Hepatocyte (in vitro differentiated cells): ENCODE measurements around the gene ITFG1.
"Not testable (repeated sequence)": the region's sequence is repeated elsewhere in the genome, so short reads cannot be mapped to it uniquely, and the experiment has no call there.

Experiments
- EZH2 ChIP-seq: fragments of 200-600 bp; sonication (generic); IDR thresholded peaks from 2 replicates; pipeline ENCODE4 v1.6.1; 2016; ENCODE audit warnings: antibody characterized with exemption, mild to moderate bottlenecking, borderline replicate concordance
- EZH2phosphoT487 ChIP-seq: fragments of 200-600 bp; sonication (generic); IDR thresholded peaks from one replicate; pipeline ENCODE4 v1.6.1; 2018; ENCODE audit warnings: antibody characterized with exemption, mild to moderate bottlenecking, low read depth, moderate library complexity; ENCODE audit not compliant: unreplicated experiment, severe bottlenecking
- TF ChIP-seq, protein P1 (sequence below): fragments of 200-600 bp; sonication (generic); IDR thresholded peaks from 2 replicates; pipeline ENCODE4 v1.5.1; 2016; ENCODE audit warnings: antibody characterized with exemption, mild to moderate bottlenecking; ENCODE audit not compliant: poor library complexity

DNA sequence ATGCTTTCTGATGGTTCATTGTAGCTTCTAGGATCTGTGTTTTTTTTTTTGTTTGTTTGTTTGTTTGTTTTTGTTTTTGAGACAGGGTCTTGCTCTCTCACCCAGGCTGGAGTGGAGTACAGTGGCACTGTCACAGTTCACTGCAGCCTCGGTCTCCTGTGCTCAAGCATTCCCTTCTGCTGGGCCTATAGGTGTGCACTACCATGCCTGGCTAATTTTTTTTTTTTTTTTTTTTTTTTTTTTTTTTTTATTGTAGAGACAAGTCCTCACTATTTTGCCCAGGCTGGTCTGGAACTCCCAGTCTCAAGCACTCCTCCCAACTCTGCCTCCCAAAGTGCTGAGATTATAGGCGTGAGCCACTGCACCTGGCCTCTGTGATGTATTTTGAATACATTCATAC lies 12.1 kb upstream of the ITFG1 start:
- TF ChIP-seq, protein P1, sequence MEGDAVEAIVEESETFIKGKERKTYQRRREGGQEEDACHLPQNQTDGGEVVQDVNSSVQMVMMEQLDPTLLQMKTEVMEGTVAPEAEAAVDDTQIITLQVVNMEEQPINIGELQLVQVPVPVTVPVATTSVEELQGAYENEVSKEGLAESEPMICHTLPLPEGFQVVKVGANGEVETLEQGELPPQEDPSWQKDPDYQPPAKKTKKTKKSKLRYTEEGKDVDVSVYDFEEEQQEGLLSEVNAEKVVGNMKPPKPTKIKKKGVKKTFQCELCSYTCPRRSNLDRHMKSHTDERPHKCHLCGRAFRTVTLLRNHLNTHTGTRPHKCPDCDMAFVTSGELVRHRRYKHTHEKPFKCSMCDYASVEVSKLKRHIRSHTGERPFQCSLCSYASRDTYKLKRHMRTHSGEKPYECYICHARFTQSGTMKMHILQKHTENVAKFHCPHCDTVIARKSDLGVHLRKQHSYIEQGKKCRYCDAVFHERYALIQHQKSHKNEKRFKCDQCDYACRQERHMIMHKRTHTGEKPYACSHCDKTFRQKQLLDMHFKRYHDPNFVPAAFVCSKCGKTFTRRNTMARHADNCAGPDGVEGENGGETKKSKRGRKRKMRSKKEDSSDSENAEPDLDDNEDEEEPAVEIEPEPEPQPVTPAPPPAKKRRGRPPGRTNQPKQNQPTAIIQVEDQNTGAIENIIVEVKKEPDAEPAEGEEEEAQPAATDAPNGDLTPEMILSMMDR = not testable (repeated sequence)
- not testable (repeated sequence) for TF ChIP-seq EZH2phosphoT487, EZH2
